Activated CD4-positive, CD25-positive, alpha-beta regulatory T cell treated with anti-CD3 and anti-CD28 coated beads, Interleukin-2, amount 50 U/mL, for 16 hours (primary cell): ENCODE data around the gene LYRM4.

Experiments used
- DNase-seq: peaks from one replicate; pipeline ENCODE4 v3.0.0-alpha.2; 2020; ENCODE audit warnings: low read depth, low spot score

The LYRM4 gene

DNA sequence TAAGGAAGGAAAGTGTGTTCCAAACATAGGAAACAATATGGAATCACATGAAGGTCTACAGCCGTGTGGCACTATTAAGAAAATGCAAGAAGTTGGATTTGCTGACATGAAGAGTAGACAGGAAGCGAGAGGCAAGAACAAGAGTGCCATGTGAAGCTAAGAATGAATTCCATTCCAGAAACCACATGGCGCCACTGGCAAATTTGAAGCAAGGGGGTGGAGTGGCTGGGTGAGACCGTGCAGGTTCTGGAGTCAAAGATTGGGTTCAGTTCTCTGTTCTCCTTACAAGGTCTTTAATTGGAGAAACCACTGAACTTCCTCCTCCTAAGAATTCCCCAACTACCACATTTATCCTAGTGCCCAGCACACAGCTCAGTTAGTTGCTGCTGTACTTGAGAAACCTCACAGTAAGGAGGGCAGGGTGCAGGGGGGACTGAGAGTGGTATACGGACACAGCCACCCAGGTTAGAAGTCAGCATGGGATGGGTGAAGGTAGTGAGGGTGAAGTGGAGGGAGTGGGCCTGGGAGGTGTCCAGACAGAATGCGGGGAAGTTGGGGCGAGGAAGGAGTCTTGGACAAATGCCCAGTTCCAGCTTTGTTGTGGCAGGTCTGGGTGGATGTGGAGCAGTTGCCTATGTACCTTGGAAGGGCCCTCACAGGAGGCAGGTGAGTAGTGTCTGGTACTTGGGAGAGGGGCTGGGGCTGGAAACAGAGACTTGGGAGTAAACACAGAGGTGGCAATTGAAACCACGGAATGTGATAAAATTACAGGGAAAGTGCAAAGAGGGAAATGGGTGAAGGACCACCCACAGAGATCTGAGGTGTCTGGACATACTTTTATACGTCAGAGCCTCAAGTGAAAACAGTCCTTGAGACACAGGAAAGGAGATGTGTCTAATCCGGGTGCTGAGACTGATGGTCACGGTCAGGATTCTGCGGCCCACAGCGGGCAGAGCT, 14.3 kb downstream of the LYRM4 start:
- no peak for DNase-seq

DNA sequence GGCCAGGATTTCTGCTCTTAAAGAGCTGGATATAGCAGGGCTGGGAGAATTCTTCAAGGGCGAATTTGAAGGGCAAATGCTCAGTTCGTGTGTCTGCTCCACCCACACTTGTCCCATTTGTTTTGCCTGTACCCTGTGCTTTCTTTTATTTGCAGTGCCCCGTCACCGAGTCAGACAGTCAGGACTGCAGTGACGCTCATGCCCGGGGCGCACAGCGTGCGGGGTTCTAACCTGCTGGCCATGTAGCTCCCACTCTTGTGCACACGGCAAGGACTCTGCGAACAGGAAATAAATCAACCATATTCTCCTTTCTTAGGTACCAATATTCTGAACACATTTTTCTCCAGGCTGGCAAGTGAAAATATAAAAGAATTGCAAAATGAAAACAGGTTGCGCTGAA, 17.7 kb downstream of the LYRM4 start:
- DNase-seq: no peak

DNA sequence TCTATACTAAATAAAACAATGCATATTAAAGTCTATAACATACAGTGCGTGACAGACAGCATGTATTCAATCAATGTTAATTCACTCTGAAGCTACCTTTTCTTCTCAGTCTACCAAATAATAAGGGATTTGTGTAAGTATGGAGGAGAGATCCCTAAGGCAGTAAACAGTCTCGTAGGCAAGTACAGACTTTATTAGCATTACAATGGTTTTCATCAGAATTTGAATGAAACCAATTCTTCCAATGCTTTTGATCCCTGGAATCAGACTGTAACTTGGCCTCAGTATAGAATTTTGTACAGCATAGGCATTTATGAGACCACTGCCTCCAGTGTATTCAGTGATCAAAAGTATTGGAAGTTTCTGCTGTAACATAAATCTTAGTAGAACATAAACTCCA, 19.5 kb downstream of the LYRM4 start:
- no peak for DNase-seq

DNA sequence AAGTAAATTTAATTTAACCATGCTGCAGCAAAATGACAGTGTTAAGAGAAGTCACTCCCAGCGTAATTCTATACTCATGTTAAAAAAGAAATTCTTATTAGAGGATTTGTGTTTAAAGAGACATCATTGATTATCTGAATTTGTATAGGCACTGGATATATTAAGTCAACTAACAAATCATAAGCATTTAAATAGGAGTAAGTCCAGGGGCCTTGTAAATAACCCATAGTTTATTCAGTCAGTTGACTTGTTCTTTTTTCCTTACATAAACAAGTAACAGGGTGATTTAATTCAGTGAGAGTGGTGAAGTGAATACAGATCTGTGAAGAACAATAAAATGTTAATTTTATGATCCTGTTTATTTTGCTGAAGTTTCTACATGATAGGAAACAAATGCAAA, 22.4 kb downstream of the LYRM4 start:
- DNase-seq: no peak

DNA sequence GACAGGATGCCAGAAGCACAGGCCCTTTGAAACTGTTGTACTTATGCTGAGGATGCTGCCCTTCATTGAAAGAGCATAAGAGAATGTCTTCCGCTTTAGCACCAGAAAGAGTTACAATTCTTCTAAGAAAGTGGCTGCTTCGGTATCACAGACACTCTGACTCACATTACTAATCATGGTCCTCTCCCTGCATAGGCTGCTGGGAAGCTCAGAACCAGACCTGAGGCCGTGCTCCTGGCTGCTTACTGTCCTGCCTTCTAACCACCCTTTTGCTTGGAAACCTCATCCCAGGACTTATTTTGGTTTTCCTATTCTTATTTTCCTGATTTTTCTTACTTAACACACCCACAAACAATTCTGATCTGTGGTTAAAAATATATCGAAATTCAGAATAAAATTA, 22.9 kb downstream of the LYRM4 start:
- no peak for DNase-seq

DNA sequence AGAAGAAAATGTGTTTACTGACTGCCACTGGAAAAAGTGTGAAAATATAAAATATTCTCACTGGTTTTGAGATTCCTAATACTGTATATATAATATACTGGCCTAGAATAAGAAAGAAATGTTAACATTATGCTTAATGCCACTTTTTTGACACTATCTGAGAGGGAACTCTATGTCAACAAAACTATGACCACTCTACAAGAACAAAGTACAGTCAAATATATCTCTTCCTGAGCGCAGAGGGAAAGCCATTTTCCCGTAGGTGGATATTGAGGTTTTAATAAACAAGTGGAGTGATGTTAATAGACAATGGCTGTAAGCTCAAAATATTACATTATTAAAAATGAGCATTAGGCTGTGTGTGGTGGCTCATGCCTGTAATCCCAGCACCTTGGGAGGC, 24.9 kb downstream of the LYRM4 start:
- no peak for DNase-seq

DNA sequence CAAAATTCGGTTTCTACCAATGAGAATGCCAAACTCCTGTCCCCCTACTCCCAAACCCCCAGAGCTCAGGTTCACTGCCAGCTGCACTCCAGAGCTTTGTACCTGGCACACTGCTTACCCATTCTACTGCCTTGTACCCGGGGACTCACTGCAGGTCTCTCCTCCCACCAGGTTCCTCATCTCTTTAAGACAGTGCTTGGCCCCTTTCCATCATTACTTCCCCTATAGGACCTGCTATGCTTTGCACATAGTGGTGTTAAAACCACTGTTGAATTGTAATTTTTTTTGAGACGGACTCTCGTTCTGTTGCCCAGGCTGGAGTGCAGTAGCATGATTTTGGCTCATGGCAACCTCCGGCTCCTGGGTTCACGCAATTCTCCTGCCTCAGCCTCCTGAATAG, 25.9 kb downstream of the LYRM4 start:
- DNase-seq: no peak

DNA sequence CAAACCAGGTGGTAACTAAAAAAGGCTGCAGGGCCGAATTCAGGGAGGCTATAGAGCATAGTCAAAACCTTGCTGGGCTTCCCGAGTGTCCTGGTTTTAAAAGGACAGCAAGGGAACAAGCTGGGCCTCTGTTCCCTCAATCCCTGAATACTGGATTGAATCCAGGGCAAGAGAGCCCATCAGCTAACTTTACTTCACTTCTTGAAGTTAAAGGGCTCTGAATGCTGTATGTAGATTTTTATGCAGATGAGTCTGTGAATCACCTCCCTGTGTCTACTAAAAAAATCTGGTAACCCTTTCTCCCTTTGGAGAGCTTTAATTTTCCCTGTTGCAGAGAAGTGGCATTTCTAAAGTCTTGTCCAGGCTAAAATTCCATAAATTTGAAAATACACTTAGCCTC, 29.5 kb downstream of the LYRM4 start:
- DNase-seq: no peak

DNA sequence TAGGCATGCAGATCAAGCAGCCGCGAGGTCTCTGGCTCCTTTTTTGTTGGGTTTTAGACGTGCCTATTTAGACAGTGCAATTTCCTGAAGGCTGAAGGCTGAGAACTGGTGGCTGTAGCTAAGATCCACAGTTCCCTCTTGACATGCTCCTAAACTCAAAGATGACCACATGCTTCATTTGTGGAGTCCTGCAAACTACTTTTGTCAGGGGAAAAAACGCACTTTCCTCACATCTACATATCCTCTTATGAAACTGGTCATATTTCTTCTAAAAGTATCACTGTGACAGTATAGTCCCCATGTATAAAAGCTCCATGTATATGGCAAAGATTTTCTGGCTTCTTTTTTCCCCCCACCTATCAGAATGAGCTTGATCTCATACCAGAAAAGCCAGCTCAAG, 30.7 kb downstream of the LYRM4 start:
- DNase-seq: no peak

DNA sequence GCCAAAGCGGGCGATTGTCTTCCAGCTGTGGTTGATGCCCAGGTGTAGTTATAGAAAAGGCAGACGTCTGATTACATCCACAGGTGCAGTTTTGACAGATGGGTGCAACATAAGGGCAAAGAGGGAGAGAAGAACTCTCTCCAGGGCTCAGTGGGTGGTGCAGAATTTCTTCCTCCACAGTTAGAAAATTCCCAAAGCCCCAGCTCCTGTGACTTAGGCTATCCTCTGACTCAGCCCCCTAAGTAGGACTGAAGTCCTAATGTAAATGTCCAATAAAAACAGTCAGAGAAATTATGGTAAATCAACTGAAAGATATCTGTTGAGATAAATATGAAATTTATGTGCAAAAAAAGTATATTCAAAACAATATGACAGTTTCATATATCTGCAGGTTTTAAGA, 31.4 kb downstream of the LYRM4 start:
- no peak for DNase-seq

DNA sequence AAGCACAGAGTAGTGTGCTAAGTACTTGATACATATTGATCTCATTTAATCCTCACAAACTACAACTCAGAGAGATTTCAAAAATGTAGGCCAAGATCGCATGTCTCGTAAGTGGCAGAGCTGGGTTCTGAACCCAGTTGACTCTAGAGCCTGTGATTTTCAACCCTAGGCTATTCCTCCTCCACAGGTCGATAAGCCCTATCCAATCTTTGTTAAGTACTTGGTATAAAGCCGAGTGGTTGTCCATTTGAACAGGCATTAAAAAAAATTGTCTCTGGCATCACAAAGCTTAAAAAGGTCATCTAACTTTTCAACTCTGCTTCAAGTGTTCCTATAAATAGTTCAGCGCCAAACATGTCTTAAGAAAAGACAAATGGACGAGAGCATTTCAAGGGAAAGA, 37.4 kb downstream of the LYRM4 start:
- no peak for DNase-seq

DNA sequence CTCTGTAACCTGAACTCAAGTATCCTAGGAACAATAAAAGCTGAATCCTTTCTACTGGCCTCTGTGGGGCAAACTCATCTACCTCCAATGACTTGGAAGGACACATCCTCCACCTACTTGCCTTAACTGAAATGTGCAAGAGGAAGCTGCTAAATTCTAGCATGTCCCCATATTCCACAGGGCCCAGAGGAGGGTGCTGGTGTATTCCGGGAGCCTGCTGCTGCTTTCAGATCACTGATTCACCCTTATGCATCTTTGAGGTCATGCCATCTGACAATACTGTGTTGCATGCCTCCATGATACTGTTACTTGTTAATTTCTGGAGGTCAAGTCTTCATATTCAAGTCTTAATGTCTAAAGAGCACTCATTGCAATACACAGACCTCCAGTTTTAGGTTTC, 40.3 kb downstream of the LYRM4 start:
- DNase-seq: no peak

DNA sequence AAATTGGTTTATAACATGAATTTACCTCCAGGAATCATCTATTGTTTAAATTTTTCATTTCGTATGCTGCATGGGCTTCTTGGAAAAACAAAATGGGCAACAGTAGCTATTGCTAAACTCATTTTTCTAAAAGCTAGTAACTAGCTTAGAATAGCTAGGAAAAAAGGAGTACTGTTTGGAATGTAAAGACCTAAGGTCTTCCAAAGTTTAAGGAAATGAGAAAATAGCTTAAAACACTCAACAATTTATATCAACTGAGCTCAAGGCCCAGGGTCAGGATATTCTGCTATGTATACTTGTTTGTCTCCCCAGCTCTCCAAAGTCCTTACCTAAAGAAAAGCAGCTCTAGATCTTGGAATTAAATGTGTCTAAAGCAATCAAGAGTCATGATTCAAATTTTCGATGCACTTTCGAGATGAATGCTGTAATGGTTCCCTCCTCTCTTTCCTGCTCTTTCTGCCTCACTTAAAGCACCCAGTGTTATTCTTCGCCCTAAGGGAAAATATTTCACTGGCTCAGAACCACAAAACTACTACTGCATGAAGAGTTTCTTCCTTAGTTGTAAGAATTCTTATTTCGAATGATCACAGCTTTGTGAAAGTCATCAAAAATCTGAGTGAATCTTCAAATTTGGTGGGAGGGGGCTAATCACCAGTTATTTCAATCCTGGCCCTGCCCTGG, 41.6 kb downstream of the LYRM4 start:
- no peak for DNase-seq

DNA sequence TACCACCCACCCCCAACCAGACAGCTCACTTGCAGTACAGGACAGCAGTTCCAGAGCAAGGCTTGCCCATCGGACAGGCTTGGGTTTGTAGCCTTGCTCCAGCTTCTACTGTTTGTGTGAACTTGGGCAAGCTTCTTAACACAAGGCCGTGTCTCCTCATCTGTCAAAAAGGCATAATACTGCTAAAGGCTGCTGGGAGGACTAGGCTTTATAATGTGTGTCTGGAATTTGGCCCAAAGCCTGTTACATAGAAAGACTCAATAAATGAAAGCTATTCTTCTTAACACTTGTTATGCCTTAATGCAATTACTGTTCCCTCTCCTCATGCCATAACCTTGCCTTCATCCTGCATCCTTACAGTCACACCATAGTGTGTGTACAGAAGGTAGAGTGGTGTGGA, 43.4 kb downstream of the LYRM4 start:
- no peak for DNase-seq

DNA sequence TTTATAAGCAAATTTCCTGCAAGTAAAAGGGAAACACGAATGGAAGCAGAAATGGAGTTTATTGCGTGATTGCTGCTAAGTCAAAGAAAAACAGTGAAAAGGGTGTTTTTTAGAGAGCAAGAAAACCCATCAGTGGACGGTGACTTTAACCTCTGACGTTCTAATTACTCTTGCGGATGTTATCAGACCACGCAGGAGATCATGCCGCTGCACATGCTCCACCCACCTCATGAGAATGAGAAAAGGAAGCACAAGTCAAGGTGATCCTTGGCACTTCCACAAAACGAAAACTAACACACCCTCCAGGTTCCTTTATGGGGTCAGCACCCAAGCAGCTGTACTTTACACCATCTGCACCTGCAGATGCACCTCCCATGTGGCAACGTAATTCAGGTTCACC, 45.0 kb downstream of the LYRM4 start:
- DNase-seq: no peak

DNA sequence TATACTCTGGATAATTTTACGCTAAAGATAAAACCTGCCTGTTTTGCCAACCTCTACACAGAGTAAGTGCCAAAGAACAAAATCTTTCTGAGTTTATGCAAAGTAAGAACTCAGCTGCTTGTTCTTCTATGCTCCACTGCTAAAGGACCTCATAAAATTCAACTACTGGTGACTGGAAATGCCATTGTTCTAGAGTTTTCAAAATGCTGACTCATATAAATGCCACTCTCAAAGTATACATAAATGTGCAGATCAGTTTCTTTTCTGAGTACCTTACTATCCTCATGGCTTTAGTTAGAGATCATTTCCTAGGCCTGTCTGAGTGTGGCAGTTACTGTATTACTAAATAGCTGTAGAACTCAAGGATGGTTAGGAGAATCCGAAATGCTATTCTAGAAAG, 45.6 kb downstream of the LYRM4 start:
- DNase-seq: no peak

DNA sequence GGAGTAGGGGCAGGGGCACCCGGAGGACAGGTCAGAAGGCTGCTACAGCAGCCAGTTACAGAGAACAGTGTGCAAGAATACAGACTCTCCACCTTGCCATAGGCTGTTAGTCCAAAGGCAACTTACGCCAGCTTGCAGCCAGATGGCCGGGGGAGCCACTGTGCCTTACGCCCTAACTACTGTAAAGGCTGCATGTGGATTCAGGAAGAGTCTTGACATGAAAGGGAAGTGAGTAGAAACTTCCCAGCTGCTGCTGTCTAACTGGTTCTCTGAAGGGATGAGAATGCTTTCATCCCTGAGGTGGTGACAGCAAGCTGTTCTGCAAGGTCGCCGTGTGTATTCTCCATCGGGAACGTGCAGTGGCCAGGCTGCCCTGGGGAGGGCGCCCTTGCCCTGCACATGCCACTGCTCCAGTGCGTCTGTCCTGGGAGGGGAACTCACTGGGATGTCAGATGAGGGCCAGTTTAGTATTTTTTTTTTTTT, 46.1 kb downstream of the LYRM4 start:
- DNase-seq: no peak

DNA sequence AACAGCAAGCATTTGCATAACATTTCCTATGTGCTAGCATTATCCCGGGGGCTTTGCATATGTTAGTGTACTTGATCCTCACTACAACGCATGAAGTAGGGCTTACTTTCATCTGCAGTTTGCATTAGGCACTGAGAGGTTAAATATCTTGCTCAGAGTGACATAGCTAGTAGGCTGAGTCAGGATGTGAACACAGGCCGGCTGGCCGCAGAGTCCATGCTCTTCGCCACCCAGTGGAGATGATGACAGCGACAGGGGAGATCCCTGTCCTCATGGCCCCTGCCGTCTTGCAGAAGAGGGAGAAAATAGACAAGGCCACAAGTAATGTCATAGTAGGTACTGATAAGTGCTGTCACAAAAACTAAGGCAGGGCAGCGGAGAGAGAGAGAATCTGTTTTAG, 46.9 kb downstream of the LYRM4 start:
- DNase-seq: no peak

DNA sequence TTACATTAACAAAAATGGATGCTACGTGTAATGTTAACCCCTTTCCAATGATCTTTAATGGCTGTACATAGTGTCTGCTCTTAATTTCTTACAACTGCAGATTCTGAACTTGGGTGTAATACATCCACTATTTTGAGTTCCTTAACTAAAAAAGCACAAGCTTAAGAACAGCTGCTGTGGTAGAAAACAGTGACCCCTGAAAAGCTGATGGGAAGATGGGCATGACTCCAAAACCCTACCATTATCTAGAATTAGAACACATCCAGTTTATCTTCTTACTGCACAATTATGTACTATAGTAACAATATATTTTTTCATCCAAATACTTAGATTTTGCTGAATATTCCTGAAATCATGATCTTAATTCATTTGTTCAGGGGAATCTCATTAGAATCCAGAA, 49.3 kb downstream of the LYRM4 start:
- no peak for DNase-seq

DNA sequence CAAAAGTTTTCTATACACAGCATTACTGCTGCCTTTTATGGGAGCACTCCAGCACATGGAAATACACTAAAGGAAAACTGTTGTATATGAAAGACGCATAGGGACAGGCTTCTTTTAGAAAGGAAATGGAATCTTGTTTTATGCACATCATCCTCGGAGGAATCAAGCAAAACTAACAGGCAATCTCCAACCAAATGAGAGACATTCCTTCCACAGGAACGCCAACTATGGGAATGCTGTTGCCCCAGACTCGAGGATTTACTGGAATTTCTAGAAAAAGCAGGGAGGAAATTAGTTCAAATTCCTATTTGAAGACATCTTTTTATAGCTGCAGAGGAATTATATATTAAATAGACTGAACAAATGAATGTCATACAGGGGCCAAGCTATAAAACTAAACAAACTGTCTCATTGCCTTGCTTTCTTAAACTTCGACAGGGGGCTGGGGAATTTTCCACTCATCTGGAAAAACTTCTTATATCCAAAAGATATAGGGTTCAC, 52.2 kb downstream of the LYRM4 start:
- no peak for DNase-seq

DNA sequence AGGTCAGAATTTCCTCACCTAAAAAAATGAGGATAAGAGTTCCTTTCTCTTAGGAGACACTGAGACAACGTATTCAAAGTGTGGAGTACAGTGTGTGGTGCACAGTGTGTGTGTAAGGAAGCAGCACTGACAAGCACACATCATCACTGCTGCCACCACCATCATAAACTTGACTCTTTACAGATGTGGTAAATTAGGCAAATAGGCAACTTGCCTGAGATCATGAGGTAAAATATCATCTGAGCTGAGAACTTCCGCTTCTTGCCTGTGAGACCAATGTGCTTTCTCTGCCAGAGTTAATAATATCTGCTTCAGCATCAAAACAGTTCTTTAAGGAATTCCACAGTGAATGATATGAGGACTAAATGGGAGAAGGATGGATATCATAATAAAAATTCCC, 52.7 kb downstream of the LYRM4 start:
- DNase-seq: no peak

DNA sequence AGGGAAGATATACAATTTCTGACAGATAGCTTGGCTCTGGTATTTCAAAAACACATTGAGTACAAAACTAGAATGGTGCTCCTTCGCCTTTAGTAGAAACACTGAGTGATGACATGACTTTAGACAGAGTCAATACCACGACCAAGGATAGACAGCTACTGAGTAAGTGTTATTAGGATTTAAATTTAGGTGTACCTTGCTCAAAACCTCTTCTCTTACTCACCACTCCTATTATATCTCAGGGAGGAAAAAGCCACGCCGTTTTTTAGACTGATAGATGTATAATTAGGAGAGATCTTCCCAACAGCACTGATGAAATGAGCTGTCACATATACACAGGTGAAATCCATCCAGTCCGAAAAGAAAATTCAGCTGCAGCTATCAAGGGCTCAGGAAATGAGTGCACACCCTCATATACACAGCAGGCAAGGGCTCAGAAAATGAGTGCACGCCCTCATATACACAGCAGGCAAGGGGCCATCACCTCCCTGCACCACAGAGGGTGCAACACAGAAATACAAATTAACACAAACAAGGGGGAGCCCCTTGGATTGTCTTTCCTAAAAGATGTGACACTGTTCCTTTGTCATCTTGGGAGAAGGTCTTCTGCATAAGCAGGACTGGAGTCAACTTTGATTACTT, 53.7 kb downstream of the LYRM4 start:
- no peak for DNase-seq
